H4 (cell line): ENCODE results near the gene LANCL2. TPM values are rescaled to one million over a fixed set of nuclear protein-coding genes. Genes with fewer than 3 reads are reported as not detected.
A peak's percentile ranks its signal among the peaks of the same experiment; 100 is the strongest.
"Not testable (repeated sequence)": the region's sequence is repeated elsewhere in the genome, so short reads cannot be mapped to it uniquely, and the experiment has no call there.

ENCODE experiments used
- DNase-seq: peaks from one replicate; pipeline ENCODE4 v3.0.0-alpha.2; 2015; ENCODE audit warnings: low spot score
- total RNA-seq: library from RNA; depleted of rRNA; stranded (reverse); fragments of >200 nt; shearing (Covaris generic); gene quantifications from 2 replicates; pipeline ENCODE4 v1.2.3, GENCODE V29; 2014; rRNA removed

LANCL2 gene
- total RNA-seq, 1 experiment from 2014 or later: 37.0 TPM

GRCh38 chr7:55469721-55470120 lies 104.6 kb downstream of the LANCL2 start:
- no peak for DNase-seq

DNA sequence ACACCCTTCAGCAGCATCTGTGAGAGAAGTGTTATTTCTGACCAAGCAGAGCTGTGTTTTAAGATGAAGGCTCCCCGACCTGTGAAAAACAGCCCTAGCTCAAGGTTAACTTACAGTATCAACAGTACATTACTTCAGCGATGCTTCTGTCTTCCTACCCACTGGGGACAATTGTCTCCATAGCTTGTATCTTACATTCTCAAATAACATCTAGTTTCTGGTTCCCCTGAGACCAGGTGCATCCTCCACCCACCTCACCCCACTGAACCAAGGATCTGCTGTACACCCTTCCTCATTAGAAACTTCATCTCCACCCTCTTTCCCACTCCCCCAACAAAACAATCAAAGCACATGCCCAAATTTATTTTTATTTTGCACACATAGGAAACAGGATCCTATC lies 105.1 kb downstream of the LANCL2 start:
- DNase-seq: no peak

- not testable (repeated sequence) for DNase-seq
Measured at GRCh38 chr7:55471594-55471993, 106.5 kb downstream of the LANCL2 start.

DNA sequence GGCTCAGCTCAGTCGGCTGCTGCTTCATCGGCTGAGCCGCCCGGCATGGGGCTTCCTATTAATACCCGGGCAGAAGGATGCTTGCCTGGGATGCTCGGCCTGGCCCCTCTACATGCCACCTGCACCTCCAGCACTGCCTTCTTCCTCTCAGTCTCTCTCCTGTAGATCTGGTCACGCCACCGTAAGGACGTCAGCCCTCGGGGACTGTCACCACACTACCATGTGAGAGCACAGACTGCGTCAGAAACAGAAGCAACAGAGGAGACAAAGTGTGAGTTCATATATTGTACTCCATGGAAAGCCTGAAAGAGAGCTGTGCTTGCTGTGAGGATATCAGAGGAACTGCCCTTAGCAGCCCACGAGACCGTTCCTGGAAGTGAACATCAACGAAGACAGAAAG lies 107.3 kb downstream of the LANCL2 start:
- not testable (repeated sequence) for DNase-seq

GRCh38 chr7:55472928-55473725 lies 108.0 kb downstream of the LANCL2 start:
- DNase-seq: no peak

DNA sequence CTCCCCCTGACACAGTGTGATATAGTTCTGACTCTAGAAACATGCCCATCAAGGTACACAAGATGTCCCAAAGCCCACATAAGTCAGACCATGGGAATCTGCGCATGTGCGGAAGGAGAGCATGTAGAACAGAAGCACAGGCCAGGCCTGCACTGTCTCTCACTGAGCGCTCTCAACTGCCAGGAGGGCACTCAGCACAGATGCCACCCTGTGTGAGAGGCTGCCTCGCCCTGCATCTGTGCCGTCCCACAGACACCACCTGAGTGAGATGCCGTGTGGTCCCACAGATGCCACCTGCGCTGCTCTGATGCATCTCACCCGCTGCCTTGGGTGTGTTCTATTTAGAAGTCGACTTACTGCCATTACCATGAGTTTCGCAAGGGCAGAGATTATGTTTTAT lies 108.8 kb downstream of the LANCL2 start:
- DNase-seq: no peak

- no peak for DNase-seq
Measured at GRCh38 chr7:55474944-55475854, 110.1 kb downstream of the LANCL2 start.

- DNase-seq: peak; percentile 62
Measured at GRCh38 chr7:55475855-55476803, 111.0 kb downstream of the LANCL2 start.

DNA sequence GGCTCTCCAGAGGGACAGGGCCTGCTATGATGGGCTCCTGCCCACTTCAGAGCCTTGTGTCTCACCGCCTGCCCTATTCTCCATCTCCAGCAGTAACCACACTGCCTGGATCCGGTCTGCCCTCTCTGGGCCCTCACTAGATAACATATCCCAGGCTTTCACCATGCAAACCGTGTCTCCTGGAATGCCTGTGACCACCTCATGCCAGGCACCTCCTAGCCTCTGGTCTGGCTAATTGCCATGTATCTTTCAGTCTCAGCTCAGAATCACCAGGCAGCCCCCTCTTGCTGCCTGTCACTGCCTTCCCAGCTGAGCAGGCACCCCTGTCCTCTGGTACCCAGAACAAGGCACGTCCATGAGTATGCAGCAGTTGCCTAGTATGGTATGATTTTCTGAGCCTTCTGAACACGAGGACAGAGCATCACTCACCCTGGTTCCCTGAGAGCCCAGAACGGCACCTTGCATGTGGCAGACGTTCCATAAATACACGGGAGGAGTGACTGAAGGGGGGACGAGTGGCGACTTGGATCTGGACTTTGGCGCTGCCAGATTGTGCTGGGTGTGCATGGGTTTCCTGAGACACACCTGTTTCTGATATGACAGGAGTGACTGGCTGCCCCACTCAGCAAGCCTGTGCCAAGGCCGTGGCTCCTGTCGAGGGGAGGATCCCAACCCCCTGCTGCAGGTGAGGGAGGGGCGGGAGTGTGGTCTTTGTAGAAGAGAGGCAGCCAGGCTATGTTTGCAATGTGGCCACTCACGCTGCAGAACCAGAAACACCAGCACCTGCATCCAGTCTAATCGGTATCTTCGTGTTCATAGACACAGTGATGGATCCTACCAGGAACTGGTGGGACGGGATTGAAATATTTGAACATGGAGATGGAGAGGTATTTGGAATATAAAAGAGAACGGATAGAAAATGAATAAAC lies 112.0 kb downstream of the LANCL2 start:
- no peak for DNase-seq

DNA sequence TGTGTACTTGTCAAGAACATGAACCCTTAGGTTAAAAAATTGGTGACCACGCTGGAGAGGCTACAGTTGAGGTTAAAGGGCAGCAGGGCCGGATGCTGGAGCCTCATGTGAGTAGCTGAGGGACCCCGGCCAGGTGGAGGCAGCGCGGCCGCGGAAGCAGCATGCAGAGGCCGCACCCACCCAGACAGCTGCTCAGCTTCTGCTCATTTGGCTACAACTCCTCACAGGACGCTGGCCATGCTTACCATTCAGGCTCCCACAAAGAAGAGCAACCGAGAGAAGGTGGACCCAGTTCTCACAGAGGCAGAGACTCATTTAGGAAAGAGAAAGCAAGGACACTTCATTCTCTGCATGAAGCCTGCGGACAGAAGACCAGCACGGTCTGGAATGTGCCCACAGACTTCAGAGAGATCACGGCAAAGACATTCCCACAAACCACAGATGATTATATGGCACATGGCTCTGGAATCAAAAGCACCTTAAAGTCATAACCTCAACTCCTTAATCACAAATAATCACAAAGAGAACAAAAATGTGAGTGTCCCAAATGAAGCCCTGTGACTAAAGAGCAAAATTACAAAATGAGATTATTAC lies 112.7 kb downstream of the LANCL2 start:
- DNase-seq: peak; percentile 91

GRCh38 chr7:55478700-55479099 lies 113.6 kb downstream of the LANCL2 start:
- DNase-seq: no peak

GRCh38 chr7:55481155-55481554 lies 116.0 kb downstream of the LANCL2 start:
- no peak for DNase-seq

GRCh38 chr7:55483046-55483445 lies 117.9 kb downstream of the LANCL2 start:
- DNase-seq: no peak

Other genes with a start within 250 kb of the LANCL2 start
- gene VOPP1, start 207.2 kb downstream of the LANCL2 start, total RNA-seq: 148 and 152 TPM in 2 replicates